PC-3 (cell line): ENCODE results near the gene STARD10.

Experiments used
- CTCF ChIP-seq: fragments of 300-600 bp; sonication (generic); conservative IDR thresholded peaks from 2 replicates; pipeline ENCODE4 v1.5.1; 2017; ENCODE audit warnings: antibody characterized with exemption, low read depth, mild to moderate bottlenecking, low read length
- EZH2 ChIP-seq: fragments of 300-600 bp; sonication (generic); IDR thresholded peaks from one replicate; pipeline ENCODE4 v1.6.1; 2017; ENCODE audit warnings: antibody characterized with exemption, mild to moderate bottlenecking, low read length; ENCODE audit not compliant: unreplicated experiment
- EZH2phosphoT487 ChIP-seq: fragments of 300-600 bp; sonication (generic); IDR thresholded peaks from 2 replicates; pipeline ENCODE4 v1.6.1; 2018; ENCODE audit warnings: mild to moderate bottlenecking, antibody characterized with exemption, low read length, borderline replicate concordance

DNA sequence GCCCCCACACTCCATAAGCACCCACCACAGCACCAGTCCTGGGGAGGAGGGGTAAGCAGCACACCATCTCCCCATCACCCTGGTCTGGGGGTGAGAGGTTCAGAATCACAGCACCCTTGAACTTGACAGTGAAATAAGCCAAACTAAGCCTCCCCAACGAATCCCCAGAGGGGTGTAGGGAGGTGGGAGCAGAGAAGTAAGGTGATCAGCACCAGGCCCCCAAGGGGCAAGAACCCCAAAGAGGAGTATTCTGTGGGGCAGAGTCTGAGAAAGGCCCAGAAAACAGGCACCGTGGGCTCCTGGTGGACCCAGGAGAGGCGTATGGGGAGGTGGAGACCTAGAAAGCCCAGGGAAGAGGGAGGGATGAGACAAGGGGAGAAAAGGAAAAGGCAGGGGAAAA, 72.6 kb downstream of the STARD10 start:
- TF ChIP-seq CTCF (no peak), EZH2 (no peak), EZH2phosphoT487 (no peak)
